H9 (cell line): ENCODE measurements around the gene KRT80. TPM values are rescaled to one million over a fixed set of nuclear protein-coding genes. Genes with fewer than 3 reads are reported as not detected.

Source experiments
- DNase-seq: peaks from one replicate; pipeline ENCODE4 v3.0.0-alpha.2; 2017
- H2AFZ ChIP-seq: one replicate; pipeline ENCODE4 v1.6.1; 2013; ENCODE audit warnings: mild to moderate bottlenecking, low read length, control low read depth, moderate library complexity
- H2AK5ac ChIP-seq: 2 replicates; pipeline ENCODE4 v1.6.1; 2013; ENCODE audit warnings: low read length, control low read depth, mixed read lengths; ENCODE audit not compliant: insufficient read length
- H2BK120ac ChIP-seq: one replicate; pipeline ENCODE4 v1.6.1; 2013; ENCODE audit warnings: low read depth, mild to moderate bottlenecking, low read length, control low read depth, inconsistent platforms; ENCODE audit not compliant: poor library complexity, severe bottlenecking
- H2BK12ac ChIP-seq: 2 replicates; pipeline ENCODE4 v1.6.1; 2013; ENCODE audit warnings: low read length, control low read depth, mixed read lengths, low read depth; ENCODE audit not compliant: insufficient read length
- H2BK15ac ChIP-seq: 2 replicates; pipeline ENCODE4 v1.6.1; 2013; ENCODE audit warnings: low read depth, low read length, control low read depth
- H2BK20ac ChIP-seq: one replicate; pipeline ENCODE4 v1.6.1; 2013; ENCODE audit warnings: low read depth, mild to moderate bottlenecking, low read length, control low read depth, inconsistent platforms; ENCODE audit not compliant: poor library complexity, severe bottlenecking
- H2BK5ac ChIP-seq: 2 replicates; pipeline ENCODE4 v1.6.1; 2013; ENCODE audit warnings: low read length, control low read depth, mixed read lengths; ENCODE audit not compliant: insufficient read length
- H3K14ac ChIP-seq: 2 replicates; pipeline ENCODE4 v1.6.1; 2013; ENCODE audit warnings: low read length, control low read depth; ENCODE audit not compliant: insufficient read depth
- H3K18ac ChIP-seq: 2 replicates; pipeline ENCODE4 v1.6.1; 2013; ENCODE audit warnings: low read depth, mild to moderate bottlenecking, mixed read lengths, low read length, control low read depth; ENCODE audit not compliant: insufficient read length
- H3K23ac ChIP-seq: 2 replicates; pipeline ENCODE4 v1.6.1; 2013; ENCODE audit warnings: low read length, control low read depth, mixed read lengths, low read depth; ENCODE audit not compliant: insufficient read length
- H3K23me2 ChIP-seq: 2 replicates; pipeline ENCODE4 v1.6.1; 2013; ENCODE audit warnings: low read depth, mild to moderate bottlenecking, mixed read lengths, low read length, control low read depth; ENCODE audit not compliant: insufficient read length, poor library complexity, severe bottlenecking
- H3K27ac ChIP-seq: 2 replicates; pipeline ENCODE4 v1.5.1; 2013; ENCODE audit warnings: low read length, control low read depth, mixed read lengths, low read depth; ENCODE audit not compliant: insufficient read length
- H3K27me3 ChIP-seq: 2 replicates; pipeline ENCODE4 v1.6.1; 2013; ENCODE audit warnings: low read length, control low read depth, inconsistent platforms; ENCODE audit not compliant: insufficient read depth
- H3K4ac ChIP-seq: 2 replicates; pipeline ENCODE4 v1.6.1; 2013; ENCODE audit warnings: low read depth, mild to moderate bottlenecking, control low read depth, inconsistent platforms, low read length, moderate library complexity
- H3K4me1 ChIP-seq: 2 replicates; pipeline ENCODE4 v1.6.1; 2013; ENCODE audit warnings: low read length, control low read depth, inconsistent platforms; ENCODE audit not compliant: insufficient read depth
- H3K4me2 ChIP-seq: 2 replicates; pipeline ENCODE4 v1.6.1; 2013; ENCODE audit warnings: low read length, control low read depth, mixed read lengths; ENCODE audit not compliant: insufficient read length, insufficient read depth
- H3K56ac ChIP-seq: 2 replicates; pipeline ENCODE4 v1.6.1; 2013; ENCODE audit warnings: low read depth, mild to moderate bottlenecking, mixed read lengths, low read length, control low read depth; ENCODE audit not compliant: insufficient read length
- H3K79me1 ChIP-seq: 2 replicates; pipeline ENCODE4 v1.6.1; 2013; ENCODE audit warnings: low read depth, mild to moderate bottlenecking, moderate library complexity, low read length, control low read depth, inconsistent platforms; ENCODE audit not compliant: insufficient read depth, poor library complexity, severe bottlenecking
- H3K79me2 ChIP-seq: 2 replicates; pipeline ENCODE4 v1.6.1; 2013; ENCODE audit warnings: low read length, control low read depth, inconsistent platforms; ENCODE audit not compliant: insufficient read depth
- H3K9ac ChIP-seq: 2 replicates; pipeline ENCODE4 v1.6.1; 2013; ENCODE audit warnings: low read length, control low read depth, mixed read lengths; ENCODE audit not compliant: insufficient read length; ENCODE audit errors: extremely low read depth
- H3K9me3 ChIP-seq: one replicate; pipeline ENCODE4 v1.6.1; 2013; ENCODE audit warnings: low read depth, low read length, inconsistent platforms; ENCODE audit not compliant: control insufficient read depth
- H3T11ph ChIP-seq: one replicate; pipeline ENCODE4 v1.6.1; 2013; ENCODE audit warnings: mild to moderate bottlenecking, low read length, control low read depth, inconsistent platforms
- H4K20me1 ChIP-seq: one replicate; pipeline ENCODE4 v1.6.1; 2013; ENCODE audit not compliant: control insufficient read depth, insufficient read length, insufficient read depth
- H4K5ac ChIP-seq: 2 replicates; pipeline ENCODE4 v1.6.1; 2013; ENCODE audit warnings: low read depth, mild to moderate bottlenecking, mixed read lengths, low read length, control low read depth; ENCODE audit not compliant: insufficient read length
- H4K8ac ChIP-seq: replicated peaks from 2 replicates; pipeline ENCODE4 v1.6.1; 2013; ENCODE audit warnings: low read length, control low read depth, mixed read lengths, low read depth; ENCODE audit not compliant: insufficient read length
- H4K91ac ChIP-seq: 2 replicates; pipeline ENCODE4 v1.6.1; 2013; ENCODE audit warnings: low read depth, mild to moderate bottlenecking, moderate library complexity, mixed read lengths, low read length, control low read depth; ENCODE audit not compliant: insufficient read length
- H3K27ac Mint-ChIP-seq, 3 experiments: 2 replicates in 2 of 3; 3 replicates in 1 of 3; pipeline ENCODE4 v1.8.0; 2020 to 2021; ENCODE audit warnings: mixed read lengths in 3 of 3, mild to moderate bottlenecking in 1 of 3, moderate library complexity in 1 of 3
- H3K27me3 Mint-ChIP-seq: 2 replicates; pipeline ENCODE4 v1.8.0; 2021; ENCODE audit warnings: low read depth, mild to moderate bottlenecking, moderate library complexity, mixed read lengths
- H3K36me3 Mint-ChIP-seq, 3 experiments: 2 replicates in 2 of 3; 3 replicates in 1 of 3; pipeline ENCODE4 v1.8.0; 2020 to 2021; ENCODE audit warnings: low read depth in 3 of 3, mixed read lengths in 3 of 3; ENCODE audit not compliant: insufficient read depth in 1 of 3
- H3K4me1 Mint-ChIP-seq, 2 experiments: 2 replicates each; pipeline ENCODE4 v1.8.0; 2020; ENCODE audit warnings: mixed read lengths in 2 of 2
- H3K4me3 Mint-ChIP-seq, 2 experiments: 2 replicates in 1 of 2; 3 replicates in 1 of 2; pipeline ENCODE4 v1.8.0; 2020 to 2021; ENCODE audit warnings: mild to moderate bottlenecking in 2 of 2, mixed read lengths in 2 of 2, moderate library complexity in 1 of 2
- H3K9me3 Mint-ChIP-seq, 2 experiments: 2 replicates in 1 of 2; 3 replicates in 1 of 2; pipeline ENCODE4 v1.8.0; 2020; ENCODE audit warnings: mild to moderate bottlenecking in 2 of 2, mixed read lengths in 2 of 2, moderate library complexity in 1 of 2
- WGBS: extraction: QIAGEN DNeasy Blood & Tissue Kit; methylation state at CpG from one replicate; pipeline ENCODE4 v1.1.7; 2013; ENCODE audit warnings: missing lambda C conversion rate, low lambda C conversion rate, mixed read lengths; ENCODE audit not compliant: insufficient read length; ENCODE audit errors: extremely low coverage; 5-methylcytosine and 5-hydroxymethylcytosine counted together
- total RNA-seq: library from RNA; stranded (reverse); gene quantifications from 2 replicates; pipeline ENCODE4 v1.2.1, GENCODE V29; 2021
- TF ChIP-seq, protein P1 (sequence below): fragments of 200-600 bp; sonication (generic); conservative IDR thresholded peaks from 3 replicates; pipeline ENCODE4 v1.8.0; 2021; ENCODE audit warnings: antibody characterized with exemption, mild to moderate bottlenecking

The KRT80 gene
- total RNA-seq, 1 experiment from 2014 or later = not detected

DNA sequence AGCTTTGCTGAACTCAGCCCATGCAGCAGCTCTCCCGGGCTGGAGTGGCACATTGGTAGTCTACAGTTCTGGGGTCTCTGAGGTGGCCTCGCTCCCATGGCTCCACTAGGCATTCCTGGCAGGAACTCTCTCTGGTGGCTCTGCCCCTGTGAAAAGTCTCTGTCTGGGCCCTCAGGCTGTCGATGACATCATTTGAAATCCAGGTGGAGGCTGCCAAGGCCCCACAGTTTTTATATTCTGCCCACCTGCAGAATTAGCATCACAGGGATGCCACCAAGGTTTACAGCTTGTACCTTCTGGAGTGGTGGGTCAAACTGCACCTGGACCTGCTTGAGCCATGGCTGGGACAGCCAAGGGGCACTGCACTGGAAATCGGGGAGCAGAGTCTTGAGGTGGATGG, 31.6 kb downstream of the KRT80 start:
- WGBS = no CpG with 5 or more reads among the region's 4 CpGs
- no peak overlapping the region for H3K27ac Mint-ChIP-seq
- no peaks in the 10 kb centered on the region for H3K79me1 ChIP-seq

More for the DNA sequence above, 31.6 kb downstream of the KRT80 start:
- TF ChIP-seq, protein P1, sequence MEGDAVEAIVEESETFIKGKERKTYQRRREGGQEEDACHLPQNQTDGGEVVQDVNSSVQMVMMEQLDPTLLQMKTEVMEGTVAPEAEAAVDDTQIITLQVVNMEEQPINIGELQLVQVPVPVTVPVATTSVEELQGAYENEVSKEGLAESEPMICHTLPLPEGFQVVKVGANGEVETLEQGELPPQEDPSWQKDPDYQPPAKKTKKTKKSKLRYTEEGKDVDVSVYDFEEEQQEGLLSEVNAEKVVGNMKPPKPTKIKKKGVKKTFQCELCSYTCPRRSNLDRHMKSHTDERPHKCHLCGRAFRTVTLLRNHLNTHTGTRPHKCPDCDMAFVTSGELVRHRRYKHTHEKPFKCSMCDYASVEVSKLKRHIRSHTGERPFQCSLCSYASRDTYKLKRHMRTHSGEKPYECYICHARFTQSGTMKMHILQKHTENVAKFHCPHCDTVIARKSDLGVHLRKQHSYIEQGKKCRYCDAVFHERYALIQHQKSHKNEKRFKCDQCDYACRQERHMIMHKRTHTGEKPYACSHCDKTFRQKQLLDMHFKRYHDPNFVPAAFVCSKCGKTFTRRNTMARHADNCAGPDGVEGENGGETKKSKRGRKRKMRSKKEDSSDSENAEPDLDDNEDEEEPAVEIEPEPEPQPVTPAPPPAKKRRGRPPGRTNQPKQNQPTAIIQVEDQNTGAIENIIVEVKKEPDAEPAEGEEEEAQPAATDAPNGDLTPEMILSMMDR = no peak
- H3K79me2 ChIP-seq = no peaks in the 10 kb centered on the region
- no peak overlapping the region for H2BK12ac ChIP-seq
- H3K27me3 ChIP-seq = no peaks in the 10 kb centered on the region
- no peak overlapping the region for H2AK5ac ChIP-seq
- no peak overlapping the region for H2BK120ac ChIP-seq
- H3K14ac ChIP-seq = no peak overlapping the region
- H3K4me2 ChIP-seq = no peak overlapping the region
- no peak overlapping the region for H2BK20ac ChIP-seq
- no peaks in the 10 kb centered on the region for H3K4me1 ChIP-seq
- Mint-ChIP-seq H3K9me3 (peaks cover 3% of the 10 kb centered on the region in 2 experiments; a peak in 4 of 5 replicates), H3K4me1 (peaks cover 8 to 20% of the 10 kb centered on the region in 2 experiments), H3K4me3 (no peak overlapping the region), H3K27me3 (no peaks in the 10 kb centered on the region; the same call in 1 of the 2 replicates), H3K36me3 (no peaks in the 10 kb centered on the region)
- H4K91ac ChIP-seq = no peak overlapping the region
- H2AFZ ChIP-seq = no peak overlapping the region
- no peak for DNase-seq
- H3K18ac ChIP-seq = no peak overlapping the region
- H3K23ac ChIP-seq = no peak overlapping the region
- H3K27ac ChIP-seq = no peak overlapping the region
- H2BK5ac ChIP-seq = no peak overlapping the region
- H3K9me3 ChIP-seq = no peaks in the 10 kb centered on the region
- no peak overlapping the region for H4K8ac ChIP-seq
- no peak overlapping the region for H2BK15ac ChIP-seq
- no peak overlapping the region for H3K56ac ChIP-seq
- H4K5ac ChIP-seq = no peak overlapping the region
- no peaks in the 10 kb centered on the region for H4K20me1 ChIP-seq
- H3K23me2 ChIP-seq = no peaks in the 10 kb centered on the region
- H3K4ac ChIP-seq = no peak overlapping the region
- no peak overlapping the region for H3T11ph ChIP-seq
- H3K9ac ChIP-seq = no peak overlapping the region
